Ovary (tissue), 9 donors: ENCODE data around the gene FREM2. TPM values are rescaled to one million over a fixed set of nuclear protein-coding genes. Genes with fewer than 3 reads are reported as not detected.

ENCODE experiments used
- DNase-seq, 5 donors: peaks; one replicate each; pipeline ENCODE4 v3.0.0-alpha.2; 2019 to 2020
- H3K27ac ChIP-seq, 2 donors: fragments of 200-600 bp; one replicate each; pipeline versions ENCODE4 v1.5.1 to v1.8.0; 2019 to 2022
- H3K27me3 ChIP-seq: fragments of 200-600 bp; one replicate; pipeline ENCODE4 v1.8.0; 2022
- H3K36me3 ChIP-seq: fragments of 200-600 bp; sonication (generic); one replicate; pipeline ENCODE4 v1.5.1; 2019
- H3K4me1 ChIP-seq: one replicate; pipeline ENCODE4 v1.8.1; 2013; ENCODE audit warnings: mild to moderate bottlenecking, moderate library complexity; ENCODE audit not compliant: insufficient read depth
- H3K4me3 ChIP-seq: fragments of 200-600 bp; sonication (generic); one replicate; pipeline ENCODE4 v1.5.1; 2017
- H3K9me3 ChIP-seq, 2 donors: fragments of 200-600 bp in 1 of 2; sonication (generic) in 1 of 2; one replicate each; pipeline versions ENCODE4 v1.5.1 to v1.8.1; 2013 to 2019; ENCODE audit warnings: mild to moderate bottlenecking in 1 of 2, moderate library complexity in 1 of 2
- CTCF ChIP-seq, 3 donors: fragments of 450-650 bp in 2 of 3; fragments of 200-600 bp in 1 of 3; IDR thresholded peaks; one replicate each; pipeline versions ENCODE4 v1.5.1 to v1.8.0; 2016 to 2022; ENCODE audit warnings: antibody characterized with exemption in 3 of 3, mild to moderate bottlenecking in 1 of 3
- EP300 ChIP-seq: sonication (generic); formaldehyde crosslinking; IDR thresholded peaks from one replicate; pipeline ENCODE4 v1.6.1; 2017; ENCODE audit warnings: antibody characterized with exemption
- POLR2A ChIP-seq: fragments of 450-650 bp; IDR thresholded peaks from one replicate; pipeline ENCODE4 v1.6.1; 2017; ENCODE audit warnings: antibody characterized with exemption, mild to moderate bottlenecking, moderate library complexity
- WGBS, 3 donors: extraction: QIAGEN DNeasy Blood & Tissue Kit in 1 of 3; methylation state at CpG; one replicate each; pipeline versions ENCODE4 v1.1.5 to v1.1.7; 2013 to 2017; 5-methylcytosine and 5-hydroxymethylcytosine counted together
- intact Hi-C, 4 donors: fragments of 100-400 bp; cut with DNase I; formaldehyde crosslinking; loops; one replicate each; pipeline versions ENCODE4 v1.11.0 to v1.15.1; 2022 to 2023
- polyA plus RNA-seq, 2 donors: library from polyadenylated mRNA; stranded (reverse); fragments of 200-250 nt in 1 of 2; fragments of 350-450 nt in 1 of 2; fragmentation: Illumina TruSeq in 1 of 2; extraction: RNeasy Lipid Tissue Mini Kit (QIAGEN cat#74804) in 1 of 2; gene quantifications; one replicate each; pipeline ENCODE4 v1.2.3, GENCODE V29; 2013 to 2014
- total RNA-seq, 7 donors: library from RNA; depleted of rRNA in 2 of 7; stranded (reverse); fragments of >200 nt in 2 of 7; fragmentation: NEBNext Ultra II Directional in 3 of 7; extraction: Animal tissue kit (Norgen Biotek cat#: 25700) in 3 of 7; gene quantifications; one replicate each; pipeline versions ENCODE4 v1.1.0 to v1.2.4, GENCODE V29; 2016 to 2023
- donor health status: DM: no; HTN: no; CAD: no; lungs with moderate emphysema.
- donor health status: DM: no; HTN: no; CAD: no.
- donor health status: Bipolar disorder and iron deficiency.
- donor health status: DM: yes; HTN: yes; CAD: no.
- donor health status: DM: no; HTN: no; CAD: no.
- donor health status: DM: yes; HTN: yes; CAD: no.

The FREM2 gene
- total and polyA plus RNA-seq, 9 donors, result 0.27 to 4.0 (median 1.7) TPM

GRCh38 chr13:38766799-38767198 lies 79.9 kb downstream of the FREM2 start:
- TF ChIP-seq POLR2A (no peak), EP300 (no peak), CTCF (IDR thresholded peaks at IDR 0.05) (no peak)
- H3K27me3 ChIP-seq, result no peaks in the 10 kb centered on the region
- intact Hi-C loops, result no loop called here

GRCh38 chr13:38767506-38768265 lies 80.8 kb downstream of the FREM2 start:
- no peak for DNase-seq
- H3K4me1 ChIP-seq, result no peaks in the 10 kb centered on the region
- no peaks in the 10 kb centered on the region for H3K27me3 ChIP-seq
- H3K36me3 ChIP-seq, result no peaks in the 10 kb centered on the region
- intact Hi-C loops, result no loop called here
- TF ChIP-seq EP300, result no peak
- no peak for TF ChIP-seq CTCF (IDR thresholded peaks at IDR 0.05)
- no peak for TF ChIP-seq POLR2A
- no peak overlapping the region for H3K27ac ChIP-seq
- no peak overlapping the region for H3K4me3 ChIP-seq
- no peaks in the 10 kb centered on the region for H3K9me3 ChIP-seq
- WGBS, 3 donors, result 75 to 81% (median 78%) methylated on average over 1 of the region's 1 CpG

More at GRCh38 chr13:38766799-38767198, 79.9 kb downstream of the FREM2 start:
- 87 to 98% (median 93%) methylated on average over 2 of the region's 2 CpGs for WGBS, 3 donors
- H3K4me3 ChIP-seq, result no peak overlapping the region
- DNase-seq, result no peak
- H3K27ac ChIP-seq, result no peak overlapping the region
- no peaks in the 10 kb centered on the region for H3K9me3 ChIP-seq
- H3K4me1 ChIP-seq, result no peaks in the 10 kb centered on the region
- H3K36me3 ChIP-seq, result no peaks in the 10 kb centered on the region

- H3K27ac ChIP-seq, result no peak overlapping the region
- H3K9me3 ChIP-seq, result no peaks in the 10 kb centered on the region
- TF ChIP-seq CTCF (IDR thresholded peaks at IDR 0.05), result no peak
- no peak for TF ChIP-seq EP300
- TF ChIP-seq POLR2A, result no peak
- no peaks in the 10 kb centered on the region for H3K4me1 ChIP-seq
- no peak for DNase-seq
- H3K36me3 ChIP-seq, result no peaks in the 10 kb centered on the region
- H3K4me3 ChIP-seq, result no peak overlapping the region
- 86 to 95% (median 91%) methylated on average over 7 of the region's 7 CpGs for WGBS, 3 donors
- H3K27me3 ChIP-seq, result no peaks in the 10 kb centered on the region
- intact Hi-C loops, result no loop called here
Measured at GRCh38 chr13:38769526-38769925, 82.6 kb downstream of the FREM2 start.

GRCh38 chr13:38775085-38775484 lies 88.2 kb downstream of the FREM2 start:
- H3K27me3 ChIP-seq, result no peaks in the 10 kb centered on the region
- no peaks in the 10 kb centered on the region for H3K36me3 ChIP-seq
- H3K4me3 ChIP-seq, result no peak overlapping the region
- H3K4me1 ChIP-seq, result no peaks in the 10 kb centered on the region
- intact Hi-C loops, result no loop called here
- WGBS, 3 donors, result 34 to 43% (median 40%) methylated on average over 5 of the region's 5 CpGs
- no peaks in the 10 kb centered on the region for H3K9me3 ChIP-seq
- H3K27ac ChIP-seq, result no peak overlapping the region
- no peak for DNase-seq
- TF ChIP-seq EP300, result no peak
- no peak for TF ChIP-seq POLR2A
- TF ChIP-seq CTCF (IDR thresholded peaks at IDR 0.05), result no peak
